ENCODE data around the gene SHLD2. TPM values are rescaled to one million over a fixed set of nuclear protein-coding genes. Genes with fewer than 3 reads are reported as not detected.

Gene SHLD2
- total RNA-seq, 1 experiment from 2014 or later, result 27.6 TPM

- no peak for ATAC-seq
- no peak for DNase-seq (ENCODE audit: low spot score)
- ChIA-PET POLR2A (no interaction called here), CTCF (no interaction called here)
- Mint-ChIP-seq H3K36me3 (peaks cover 65% of the 10 kb centered on the region), H3K4me3 (no peak overlapping the region), H3K27ac (no peak overlapping the region), H3K27me3 (ENCODE audit: low read depth) (no peaks in the 10 kb centered on the region), H3K9me3 (no peaks in the 10 kb centered on the region), H3K4me1 (no peaks in the 10 kb centered on the region)
- TF ChIP-seq CTCF (IDR thresholded peaks at IDR 0.05), result no peak
- no peak for TF ChIP-seq PREB (CRISPR knock-in tag; IDR thresholded peaks at IDR 0.05; ENCODE audit: borderline replicate concordance)
- no peak for TF ChIP-seq FOXP4 (CRISPR knock-in tag; IDR thresholded peaks at IDR 0.05)
- no peak for TF ChIP-seq NFE2L1 (CRISPR knock-in tag; IDR thresholded peaks at IDR 0.05)
- no peak for TF ChIP-seq JAZF1 (CRISPR knock-in tag; IDR thresholded peaks at IDR 0.05)
- no peak for TF ChIP-seq MYBL2 (CRISPR knock-in tag; IDR thresholded peaks at IDR 0.05)
- no peak for TF ChIP-seq GTF2I (CRISPR knock-in tag; conservative IDR thresholded peaks at IDR 0.05)
- TF ChIP-seq ATF3 (CRISPR knock-in tag; conservative IDR thresholded peaks at IDR 0.05), result no peak
- TF ChIP-seq NFYB (CRISPR knock-in tag; conservative IDR thresholded peaks at IDR 0.05; ENCODE audit: low read depth), result no peak
- TF ChIP-seq ZNF232 (CRISPR knock-in tag; IDR thresholded peaks at IDR 0.05), result no peak
- TF ChIP-seq GRHL2 (CRISPR knock-in tag; IDR thresholded peaks at IDR 0.05; ENCODE audit: insufficient replicate concordance, severe bottlenecking), result no peak
- TF ChIP-seq AR (CRISPR knock-in tag; IDR thresholded peaks at IDR 0.05), result no peak
- TF ChIP-seq GABPB1 (CRISPR knock-in tag; IDR thresholded peaks at IDR 0.05), result no peak
- TF ChIP-seq PRRX2 (CRISPR knock-in tag; IDR thresholded peaks at IDR 0.05), result no peak
- TF ChIP-seq SOX15 (CRISPR knock-in tag; IDR thresholded peaks at IDR 0.05), result no peak
- no peak for TF ChIP-seq SMAD3 (CRISPR knock-in tag; IDR thresholded peaks at IDR 0.05; ENCODE audit: borderline replicate concordance)
- no peak for TF ChIP-seq NR2C2 (CRISPR knock-in tag; IDR thresholded peaks at IDR 0.05)
- TF ChIP-seq ATF2 (CRISPR knock-in tag; IDR thresholded peaks at IDR 0.05; ENCODE audit: borderline replicate concordance, low read depth), result no peak
These were observed 34.6 kb upstream of the SHLD2 start for GRCh38 chr10:87060280-87060928.

All from WTC11 (cell line).